Lower leg skin (tissue), 4 donors: Measurements from ENCODE around the gene ELMOD3. TPM values are rescaled to one million over a fixed set of nuclear protein-coding genes. Genes with fewer than 3 reads are reported as not detected.

Experiments
- DNase-seq, 2 donors: peaks; one replicate each; pipeline ENCODE4 v3.0.0-alpha.2; 2019; ENCODE audit warnings: low spot score in 2 of 2
- H3K4me3 ChIP-seq: fragments of 200-600 bp; sonication (generic); 2 replicates; pipeline ENCODE4 v1.5.1; 2017; ENCODE audit warnings: mild to moderate bottlenecking, low read depth; ENCODE audit not compliant: poor library complexity, severe bottlenecking
- CTCF ChIP-seq, 3 donors: fragments of 450-650 bp; IDR thresholded peaks; one replicate each; pipeline ENCODE4 v1.5.1; 2016; ENCODE audit warnings: antibody characterized with exemption in 3 of 3, mild to moderate bottlenecking in 3 of 3, moderate library complexity in 2 of 3
- POLR2A ChIP-seq, 2 donors: fragments of 450-650 bp; IDR thresholded peaks; one replicate each; pipeline ENCODE4 v1.6.1; 2016 to 2017; ENCODE audit warnings: antibody characterized with exemption in 2 of 2, mild to moderate bottlenecking in 1 of 2, moderate library complexity in 1 of 2
- WGBS, 2 donors: methylation state at CpG; one replicate each; pipeline ENCODE4 v1.1.5; 2018; 5-methylcytosine and 5-hydroxymethylcytosine counted together
- intact Hi-C: fragments of 100-400 bp; cut with DNase I; formaldehyde crosslinking; loops from one replicate; pipeline ENCODE4 v1.15.0; 2023; ENCODE audit warnings: low total_unique reads
- total RNA-seq, 4 donors: library from RNA; depleted of rRNA; stranded (reverse); fragments of >200 nt; gene quantifications; one replicate each; pipeline ENCODE4 v1.1.0, GENCODE V29; 2016

The ELMOD3 gene
- total RNA-seq, 4 donors from 2014 or later: 10.0 to 26.1 (median 23.5) TPM

- no peak overlapping the region for H3K4me3 ChIP-seq
- intact Hi-C loops: no loop called here
- TF ChIP-seq CTCF (IDR thresholded peaks at IDR 0.05): no peak
- no peak for TF ChIP-seq POLR2A (IDR thresholded peaks at IDR 0.05)
- 92% methylated on average over 8 of the region's 8 CpGs for WGBS, 2 donors
- DNase-seq: no peak
Measured at GRCh38 chr2:85401844-85402243, 47.3 kb downstream of the ELMOD3 start.

GRCh38 chr2:85405201-85406059 lies 50.9 kb downstream of the ELMOD3 start:
- peak in 1 of 2 donors; percentile 68 for DNase-seq
- 66 to 71% methylated on average over 15 of the region's 15 CpGs for WGBS, 2 donors
- no peak for TF ChIP-seq CTCF (IDR thresholded peaks at IDR 0.05)
- no peak for TF ChIP-seq POLR2A (IDR thresholded peaks at IDR 0.05)
- intact Hi-C loops: loop anchor here (1.0 kb wide), 1 partner anchor 22 kb away; no protein-coding TSS in a partner anchor
- H3K4me3 ChIP-seq: no peak overlapping the region

- WGBS, 2 donors: 16 to 24% methylated on average over 11 to 12 of the region's 12 CpGs
- no peak for TF ChIP-seq CTCF (IDR thresholded peaks at IDR 0.05)
- no peak for TF ChIP-seq POLR2A (IDR thresholded peaks at IDR 0.05)
- intact Hi-C loops: no loop called here
- H3K4me3 ChIP-seq: no peak within 1 kb of the TSS
- DNase-seq: peak; percentile 80 to 95
Measured at GRCh38 chr2:85409845-85410583, 55.4 kb downstream of the ELMOD3 start, which contains the start of gene CAPG. Gene CAPG, minus strand, starts transcription at chr2:85410366. Its CDS starts 8,221 bp downstream, at chr2:85402145.

GRCh38 chr2:85410584-85411404 lies 56.2 kb downstream of the ELMOD3 start:
- DNase-seq: no peak
- TF ChIP-seq POLR2A (IDR thresholded peaks at IDR 0.05) (no peak), CTCF (IDR thresholded peaks at IDR 0.05) (no peak)
- intact Hi-C loops: no loop called here
- WGBS, 2 donors: 38 to 50% methylated on average over 13 of the region's 13 CpGs
- no peak overlapping the region for H3K4me3 ChIP-seq

GRCh38 chr2:85411405-85411748 lies 56.8 kb downstream of the ELMOD3 start:
- H3K4me3 ChIP-seq: no peak overlapping the region
- DNase-seq: no peak
- no peak for TF ChIP-seq POLR2A (IDR thresholded peaks at IDR 0.05)
- TF ChIP-seq CTCF (IDR thresholded peaks at IDR 0.05): no peak
- WGBS, 2 donors: 76 to 87% methylated on average over 5 of the region's 5 CpGs
- intact Hi-C loops: no loop called here
